ENCODE measurements around the gene RHEBL1. TPM values are rescaled to one million over a fixed set of nuclear protein-coding genes. Genes with fewer than 3 reads are reported as not detected.

RHEBL1 gene
- total and polyA plus RNA-seq, 3 experiments from 2014 or later, result 8.0 to 10.2 (median 10.1) TPM

DNA sequence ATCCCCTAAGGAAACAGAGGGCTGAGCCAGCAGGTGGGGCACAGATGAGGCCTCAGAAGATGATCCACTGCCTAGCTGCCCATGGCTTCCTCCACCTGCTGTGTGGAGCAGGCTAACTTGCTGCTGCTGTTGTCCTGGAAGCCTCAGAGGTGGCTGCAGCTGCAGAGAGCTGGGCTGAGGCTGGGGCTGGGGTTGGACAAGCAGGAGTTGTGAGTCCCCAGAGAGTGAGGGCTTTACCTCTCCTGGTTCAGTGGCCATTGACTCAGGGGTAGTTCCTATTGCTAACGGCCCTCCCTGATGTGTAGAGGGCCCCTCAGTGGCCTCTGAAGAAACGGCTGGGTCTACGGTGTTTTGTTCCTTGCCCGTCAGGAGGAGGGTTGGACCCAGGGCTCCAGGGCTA is 37.5 kb downstream of the RHEBL1 start:
- H3K27ac Mint-ChIP-seq, result peak overlapping the region in 4 of 8 donors; percentile 19 to 77 (median 47)
- H3K4me1 ChIP-seq (ENCODE audit: insufficient read depth, low read length), result no peaks in the 10 kb centered on the region
- H3K4me3 Mint-ChIP-seq, result no peak overlapping the region
- peaks cover 0 to 4% (median 2%) of the 10 kb centered on the region in 3 donors for H3K4me1 Mint-ChIP-seq
- H3K27me3 ChIP-seq (ENCODE audit: insufficient read depth, low read length, poor library complexity, severe bottlenecking), result no peaks in the 10 kb centered on the region
- no peak overlapping the region for H3K27ac ChIP-seq (ENCODE audit: low read depth, low read length)
- peaks cover 0 to 81% (median 6%) of the 10 kb centered on the region in 3 donors for H3K36me3 Mint-ChIP-seq
- no peaks in the 10 kb centered on the region for H3K27me3 Mint-ChIP-seq
- POLR2A ChIA-PET, result no interaction called here
- no peak overlapping the region for H3K4me3 ChIP-seq (ENCODE audit: low read length)
- H3K36me3 ChIP-seq (ENCODE audit: insufficient read depth, low read length), result peaks cover 35% of the 10 kb centered on the region
- H3K9me3 Mint-ChIP-seq, result no peaks in the 10 kb centered on the region
- peak in 1 of 5 donors; percentile 35 for DNase-seq
- H3K9me3 ChIP-seq (ENCODE audit: low read length), result no peaks in the 10 kb centered on the region
- CTCF ChIA-PET, result interaction anchor here (0.7 to 4.6 kb wide), 2 partner anchors 8 to 11 kb away, joined by 3 to 18 read pairs; no protein-coding TSS in a partner anchor

DNA sequence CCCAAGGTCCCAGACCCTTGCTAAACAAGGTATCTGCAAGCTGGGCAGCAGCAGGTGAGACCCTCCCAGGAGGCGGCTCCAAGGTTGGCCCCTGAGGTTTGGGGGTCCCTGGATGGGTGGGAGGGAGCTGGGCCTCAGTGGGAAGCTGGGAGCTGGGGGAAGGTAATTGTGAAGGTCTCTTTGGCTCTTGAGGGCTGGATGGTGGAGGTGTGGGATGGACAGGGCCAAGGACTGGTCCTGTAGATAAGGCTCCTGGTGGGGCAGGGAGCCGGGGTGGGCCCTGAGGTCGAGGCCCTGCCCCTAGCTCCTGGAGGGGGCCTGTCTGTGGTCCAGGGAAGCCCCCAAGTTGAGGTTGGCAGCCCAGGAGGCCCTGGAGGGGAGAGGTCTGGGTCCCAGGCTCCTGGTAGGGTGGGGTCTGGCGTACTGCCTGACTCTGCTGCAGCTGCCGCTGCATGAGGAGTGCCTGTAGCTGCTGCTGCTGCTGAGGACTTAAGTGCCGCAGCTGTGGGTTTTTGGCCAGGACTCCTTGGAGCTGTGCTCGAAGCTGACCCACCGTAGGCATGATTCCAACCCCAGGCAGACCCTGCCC is 38.1 kb downstream of the RHEBL1 start:
- Histone ChIP-seq H3K4me3 (ENCODE audit: low read length) (no peak overlapping the region), H3K27me3 (ENCODE audit: insufficient read depth, low read length, poor library complexity, severe bottlenecking) (no peaks in the 10 kb centered on the region), H3K9me3 (ENCODE audit: low read length) (no peaks in the 10 kb centered on the region), H3K36me3 (ENCODE audit: insufficient read depth, low read length) (peaks cover 30% of the 10 kb centered on the region), H3K4me1 (ENCODE audit: insufficient read depth, low read length) (no peaks in the 10 kb centered on the region), H3K27ac (ENCODE audit: low read depth, low read length) (no peak overlapping the region)
- Mint-ChIP-seq H3K27ac (peak overlapping the region in 1 of 8 donors; percentile 48), H3K9me3 (no peaks in the 10 kb centered on the region), H3K27me3 (no peaks in the 10 kb centered on the region), H3K4me1 (peaks cover 0 to 4% (median under 1%) of the 10 kb centered on the region in 3 donors), H3K4me3 (no peak overlapping the region), H3K36me3 (peaks cover 0 to 81% (median 3%) of the 10 kb centered on the region in 3 donors)
- ChIA-PET POLR2A (no interaction called here), CTCF (interaction anchor here (0.7 to 4.6 kb wide), 3 partner anchors 8 to 43 kb away, joined by 3 to 18 read pairs (median 3); no protein-coding TSS in a partner anchor)
- peak in 1 of 5 donors; percentile 46 for DNase-seq

DNA sequence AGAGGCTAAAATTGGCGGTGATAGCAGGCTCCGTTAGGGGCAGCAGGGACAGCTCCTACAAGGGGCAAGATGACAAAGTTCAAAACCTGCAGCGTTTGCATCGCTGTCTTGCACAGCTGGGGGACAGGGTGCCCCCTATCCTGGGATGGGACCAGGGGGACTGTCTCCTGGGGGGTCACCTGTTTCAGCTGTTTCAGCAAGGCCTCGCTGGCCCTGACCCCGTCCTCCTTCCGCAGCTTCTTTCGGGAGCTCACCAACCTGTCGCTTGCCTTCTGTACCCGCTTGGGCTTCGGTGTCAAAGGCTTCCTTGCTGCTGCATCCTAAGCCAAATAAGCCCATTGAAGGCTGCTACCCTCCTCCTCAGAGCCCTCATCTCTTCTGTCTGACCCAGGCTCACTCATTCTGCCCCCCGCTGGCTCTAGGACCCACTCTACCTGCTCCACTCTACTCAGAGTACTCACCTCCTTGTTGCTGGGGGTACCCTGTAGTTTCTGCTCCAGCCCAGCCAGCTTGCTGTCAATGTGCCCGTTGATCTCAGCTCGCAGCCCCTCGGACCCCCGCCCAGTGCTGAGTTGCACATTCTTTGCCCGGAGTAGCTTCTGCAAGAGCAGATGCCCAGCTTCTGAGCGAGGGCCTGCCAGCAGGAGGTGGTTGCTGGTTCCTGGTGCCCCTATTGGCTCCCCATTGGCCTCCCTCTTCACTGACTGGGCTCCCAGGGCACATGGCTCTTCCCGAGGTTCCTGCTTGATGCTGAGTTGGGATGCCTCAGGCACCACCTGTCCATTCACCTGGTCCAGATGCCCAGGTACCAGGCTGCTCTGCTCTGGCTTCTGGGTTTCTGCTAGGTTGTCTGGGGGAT is 38.8 kb downstream of the RHEBL1 start:
- H3K36me3 Mint-ChIP-seq, result peaks cover under 1 to 85% (median 3%) of the 10 kb centered on the region in 3 donors
- ChIA-PET CTCF (interaction anchor here (1.1 to 4.6 kb wide), 4 partner anchors 13 to 57 kb away, joined by 3 to 18 read pairs (median 10); no protein-coding TSS in a partner anchor), POLR2A (interaction anchor here (0.6 kb wide), 1 partner anchor 1180 kb away, joined by 3 read pairs; no protein-coding TSS in a partner anchor)
- Histone ChIP-seq H3K27ac (ENCODE audit: low read depth, low read length) (no peak overlapping the region), H3K36me3 (ENCODE audit: insufficient read depth, low read length) (peaks cover 34% of the 10 kb centered on the region), H3K27me3 (ENCODE audit: insufficient read depth, low read length, poor library complexity, severe bottlenecking) (no peaks in the 10 kb centered on the region), H3K9me3 (ENCODE audit: low read length) (no peaks in the 10 kb centered on the region), H3K4me3 (ENCODE audit: low read length) (no peak overlapping the region), H3K4me1 (ENCODE audit: insufficient read depth, low read length) (no peaks in the 10 kb centered on the region)
- H3K4me3 Mint-ChIP-seq, result no peak overlapping the region
- peak in 1 of 5 donors; percentile 37 for DNase-seq
- H3K27ac Mint-ChIP-seq, result peak overlapping the region in 5 of 8 donors; percentile 33 to 86 (median 70)
- H3K4me1 Mint-ChIP-seq, result peaks cover 0 to 2% (median 0%) of the 10 kb centered on the region in 3 donors
- H3K27me3 Mint-ChIP-seq, result no peaks in the 10 kb centered on the region
- no peaks in the 10 kb centered on the region for H3K9me3 Mint-ChIP-seq

DNA sequence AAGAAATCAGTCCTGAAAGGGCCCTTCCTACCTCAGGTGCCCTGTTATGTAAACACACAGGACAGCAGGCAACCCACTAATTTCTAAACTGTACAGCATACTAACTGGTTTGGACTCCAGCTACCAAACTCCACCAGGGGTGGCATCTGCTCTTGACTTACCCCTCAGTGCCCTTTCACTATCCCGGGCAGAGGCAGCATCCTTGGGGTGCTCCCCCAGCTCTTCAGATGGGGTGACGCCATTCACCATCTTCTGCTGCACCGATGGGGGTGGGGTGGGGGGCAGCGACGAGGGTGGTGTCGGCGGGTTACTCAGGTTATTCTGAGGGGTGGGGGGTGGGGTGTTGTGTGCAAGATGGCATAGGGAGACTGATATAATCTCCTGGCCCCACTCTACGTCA is 39.7 kb downstream of the RHEBL1 start:
- POLR2A ChIA-PET, result interaction anchor here (0.6 kb wide), 2 partner anchors 23 to 1179 kb away, joined by 3 read pairs; no protein-coding TSS in a partner anchor
- no peaks in the 10 kb centered on the region for H3K4me1 ChIP-seq (ENCODE audit: insufficient read depth, low read length)
- no peak overlapping the region for H3K27ac ChIP-seq (ENCODE audit: low read depth, low read length)
- H3K27me3 ChIP-seq (ENCODE audit: insufficient read depth, low read length, poor library complexity, severe bottlenecking), result no peaks in the 10 kb centered on the region
- H3K4me1 Mint-ChIP-seq, result no peaks in the 10 kb centered on the region
- CTCF ChIA-PET, result interaction anchor here (1.1 to 2.8 kb wide), 4 partner anchors 10 to 57 kb away, joined by 3 to 16 read pairs (median 4); no protein-coding TSS in a partner anchor
- H3K9me3 Mint-ChIP-seq, result no peaks in the 10 kb centered on the region
- no peak overlapping the region for H3K4me3 ChIP-seq (ENCODE audit: low read length)
- no peaks in the 10 kb centered on the region for H3K27me3 Mint-ChIP-seq
- H3K27ac Mint-ChIP-seq, result peak overlapping the region in 7 of 8 donors; percentile 48 to 85 (median 74)
- H3K9me3 ChIP-seq (ENCODE audit: low read length), result no peaks in the 10 kb centered on the region
- peaks cover 4 to 86% (median 5%) of the 10 kb centered on the region in 3 donors for H3K36me3 Mint-ChIP-seq
- no peak overlapping the region for H3K4me3 Mint-ChIP-seq
- H3K36me3 ChIP-seq (ENCODE audit: insufficient read depth, low read length), result peaks cover 41% of the 10 kb centered on the region
- DNase-seq, result peak in 1 of 5 donors; percentile 38

DNA sequence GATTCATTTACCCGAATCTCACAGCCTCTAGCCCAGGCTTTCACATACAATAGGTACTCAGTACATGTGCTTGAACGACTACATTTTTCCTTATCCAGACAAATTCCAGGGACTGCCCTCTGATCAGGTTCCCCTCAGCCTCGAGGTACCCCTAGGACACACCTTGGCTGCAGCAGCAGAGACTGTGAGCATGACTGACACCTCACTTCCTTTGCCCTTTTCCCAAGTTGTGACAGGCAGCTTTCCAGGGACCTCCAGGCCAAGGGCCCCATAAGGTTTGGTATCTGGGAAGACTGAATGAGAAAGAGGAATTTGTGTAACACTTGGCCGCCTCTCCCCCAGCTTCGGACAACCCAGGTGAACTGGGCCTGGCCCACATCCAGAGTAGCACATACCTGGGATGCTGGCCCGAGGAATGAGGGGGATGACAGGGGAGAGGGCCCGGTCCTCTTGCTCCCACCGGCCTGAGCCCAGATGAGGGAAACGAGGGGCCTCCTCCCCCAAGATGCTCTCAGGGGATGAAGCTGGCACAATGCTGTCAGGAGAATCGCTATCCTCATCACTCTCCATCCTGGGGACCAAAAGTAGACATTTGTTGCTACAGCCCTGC is 41.0 kb downstream of the RHEBL1 start:
- no peaks in the 10 kb centered on the region for H3K9me3 Mint-ChIP-seq
- POLR2A ChIA-PET, result interaction anchor here (1.0 kb wide), 1 partner anchor 10 kb away, joined by 3 read pairs; no protein-coding TSS in a partner anchor
- no peaks in the 10 kb centered on the region for H3K9me3 ChIP-seq (ENCODE audit: low read length)
- CTCF ChIA-PET, result interaction anchor here (1.1 to 2.8 kb wide), 3 partner anchors 9 to 15 kb away, joined by 3 to 16 read pairs (median 4); no protein-coding TSS in a partner anchor
- no peak overlapping the region for H3K4me3 Mint-ChIP-seq
- peak in 1 of 5 donors; percentile 23 for DNase-seq
- no peaks in the 10 kb centered on the region for H3K27me3 ChIP-seq (ENCODE audit: insufficient read depth, low read length, poor library complexity, severe bottlenecking)
- H3K27ac Mint-ChIP-seq, result peak overlapping the region in 5 of 8 donors; percentile 7 to 83 (median 73)
- H3K36me3 ChIP-seq (ENCODE audit: insufficient read depth, low read length), result peaks cover 43% of the 10 kb centered on the region
- no peak overlapping the region for H3K4me3 ChIP-seq (ENCODE audit: low read length)
- peaks cover 4 to 84% (median 5%) of the 10 kb centered on the region in 3 donors for H3K36me3 Mint-ChIP-seq
- no peaks in the 10 kb centered on the region for H3K27me3 Mint-ChIP-seq
- H3K4me1 Mint-ChIP-seq, result no peaks in the 10 kb centered on the region
- H3K4me1 ChIP-seq (ENCODE audit: insufficient read depth, low read length), result no peaks in the 10 kb centered on the region
- no peak overlapping the region for H3K27ac ChIP-seq (ENCODE audit: low read depth, low read length)

DNA sequence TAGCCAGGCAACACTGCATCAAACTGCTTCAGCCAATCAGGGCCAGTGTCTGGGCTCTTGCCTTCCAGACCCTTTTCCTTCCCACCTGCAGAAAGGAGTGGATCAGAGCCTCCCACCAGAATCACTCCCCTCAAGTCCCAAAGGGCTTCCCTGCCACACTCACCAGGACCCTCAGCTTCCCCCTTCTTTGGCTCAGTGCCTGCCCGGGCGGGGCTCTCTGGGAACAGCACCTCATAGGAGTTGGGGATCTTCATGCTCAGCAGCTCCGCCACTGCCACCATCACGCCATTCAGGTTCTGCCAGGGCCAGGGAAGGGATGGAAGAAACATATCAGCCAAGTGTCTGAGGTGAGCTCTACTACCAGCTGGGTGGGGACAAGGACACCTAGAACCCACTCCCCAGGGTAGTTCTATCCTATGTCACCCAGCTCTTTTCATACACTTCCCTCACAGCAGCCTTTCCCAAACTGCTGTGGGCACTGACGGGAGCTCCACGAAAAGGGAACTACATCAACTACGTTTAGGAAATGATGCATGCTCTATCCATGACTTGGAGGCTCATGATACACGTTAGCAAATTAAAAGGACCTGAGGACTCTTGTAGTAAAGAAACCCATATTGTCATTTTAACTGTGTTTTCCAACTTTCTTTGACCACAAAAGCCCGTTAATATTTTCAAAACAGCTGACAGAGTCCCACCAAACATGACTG is 41.8 kb downstream of the RHEBL1 start:
- Histone ChIP-seq H3K36me3 (ENCODE audit: insufficient read depth, low read length) (peaks cover 43% of the 10 kb centered on the region), H3K9me3 (ENCODE audit: low read length) (no peaks in the 10 kb centered on the region), H3K27me3 (ENCODE audit: insufficient read depth, low read length, poor library complexity, severe bottlenecking) (no peaks in the 10 kb centered on the region), H3K4me1 (ENCODE audit: insufficient read depth, low read length) (no peaks in the 10 kb centered on the region), H3K27ac (ENCODE audit: low read depth, low read length) (no peak overlapping the region), H3K4me3 (ENCODE audit: low read length) (no peak overlapping the region)
- Mint-ChIP-seq H3K27ac (peak overlapping the region in 7 of 8 donors; percentile 57 to 83 (median 77)), H3K36me3 (peaks cover 4 to 85% (median 5%) of the 10 kb centered on the region in 3 donors), H3K27me3 (no peaks in the 10 kb centered on the region), H3K4me3 (no peak overlapping the region), H3K4me1 (no peaks in the 10 kb centered on the region), H3K9me3 (no peaks in the 10 kb centered on the region)
- ChIA-PET CTCF (interaction anchor here (1.0 to 2.8 kb wide), 4 partner anchors 11 to 40 kb away, joined by 3 to 16 read pairs (median 3); no protein-coding TSS in a partner anchor), POLR2A (no interaction called here)
- peak in 1 of 5 donors; percentile 31 for DNase-seq
